ENCODE measurements around the gene ZNF740.
A peak's percentile ranks its signal among the peaks of the same experiment; 100 is the strongest.

ZNF740 gene

DNA sequence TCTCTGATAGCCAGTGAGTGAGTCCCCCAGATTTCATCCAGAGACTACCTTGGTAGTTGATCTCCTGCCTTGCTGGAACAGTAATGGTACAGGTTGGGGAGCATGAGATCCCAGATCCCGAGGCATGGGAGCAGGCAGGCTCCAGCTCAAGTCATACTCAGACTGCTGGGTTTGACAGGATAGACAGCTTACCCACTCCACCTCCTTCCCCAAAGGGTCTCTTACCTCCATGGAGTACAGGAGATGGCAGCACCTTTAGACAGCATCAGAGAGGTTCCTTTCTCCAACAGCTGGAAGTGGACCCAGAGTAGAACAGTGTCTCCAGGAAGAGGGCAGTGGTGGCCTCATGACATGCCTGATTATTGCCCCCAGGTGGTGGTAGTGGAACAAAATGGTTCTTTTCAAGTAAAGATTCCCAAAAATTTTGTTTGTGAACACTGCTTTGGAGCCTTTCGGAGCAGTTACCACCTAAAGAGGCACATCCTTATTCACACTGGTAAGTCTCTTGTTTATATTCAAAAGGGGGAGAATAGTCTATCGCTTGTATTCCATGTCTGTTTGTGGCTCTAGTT is 5.1 kb downstream of the ZNF740 start:
- TF ChIP-seq GLIS3 (CRISPR knock-in tag; IDR thresholded peaks at IDR 0.05) (no peak), OSR1 (CRISPR knock-in tag; IDR thresholded peaks at IDR 0.05) (no peak), ZNF8 (CRISPR knock-in tag; IDR thresholded peaks at IDR 0.05) (no peak), TCF4 (CRISPR knock-in tag; IDR thresholded peaks at IDR 0.05; ENCODE audit: borderline replicate concordance) (no peak), CREB5 (CRISPR knock-in tag; IDR thresholded peaks at IDR 0.05; ENCODE audit: low read depth) (no peak), ARNTL (CRISPR knock-in tag; IDR thresholded peaks at IDR 0.05; ENCODE audit: borderline replicate concordance, low read depth) (no peak), ISL1 (CRISPR knock-in tag; IDR thresholded peaks at IDR 0.05) (no peak), ZFP3 (CRISPR knock-in tag; IDR thresholded peaks at IDR 0.05) (no peak), ZC3H10 (CRISPR knock-in tag; IDR thresholded peaks at IDR 0.05) (no peak), ZNF70 (CRISPR knock-in tag; IDR thresholded peaks at IDR 0.05) (no peak)
- ATAC-seq, result no peak

DNA sequence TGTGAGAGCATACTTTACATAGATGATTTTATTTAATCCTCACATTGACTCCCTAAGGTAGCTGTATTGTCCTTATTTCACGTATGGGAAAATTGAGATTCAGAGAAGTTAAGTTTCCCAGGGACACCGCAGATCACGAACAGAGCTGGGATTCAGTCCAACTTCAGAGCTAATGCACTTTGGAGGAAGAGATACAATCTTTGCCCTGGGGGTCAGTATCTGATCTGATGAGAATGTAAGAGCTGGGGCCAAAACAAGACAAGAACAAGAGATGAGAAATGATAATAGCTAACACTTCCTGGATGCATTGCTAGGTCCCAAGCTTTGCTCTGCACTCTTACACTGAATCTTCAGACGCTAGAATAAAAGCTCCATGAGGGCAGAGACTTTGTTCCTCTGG is 6.2 kb downstream of the ZNF740 start:
- TF ChIP-seq ISL1 (CRISPR knock-in tag; IDR thresholded peaks at IDR 0.05) (peak; percentile 50; the same call in 1 of the 2 replicates), TCF4 (CRISPR knock-in tag; IDR thresholded peaks at IDR 0.05; ENCODE audit: borderline replicate concordance) (no peak; the same call in 1 of the 2 replicates)
- no peak for ATAC-seq

DNA sequence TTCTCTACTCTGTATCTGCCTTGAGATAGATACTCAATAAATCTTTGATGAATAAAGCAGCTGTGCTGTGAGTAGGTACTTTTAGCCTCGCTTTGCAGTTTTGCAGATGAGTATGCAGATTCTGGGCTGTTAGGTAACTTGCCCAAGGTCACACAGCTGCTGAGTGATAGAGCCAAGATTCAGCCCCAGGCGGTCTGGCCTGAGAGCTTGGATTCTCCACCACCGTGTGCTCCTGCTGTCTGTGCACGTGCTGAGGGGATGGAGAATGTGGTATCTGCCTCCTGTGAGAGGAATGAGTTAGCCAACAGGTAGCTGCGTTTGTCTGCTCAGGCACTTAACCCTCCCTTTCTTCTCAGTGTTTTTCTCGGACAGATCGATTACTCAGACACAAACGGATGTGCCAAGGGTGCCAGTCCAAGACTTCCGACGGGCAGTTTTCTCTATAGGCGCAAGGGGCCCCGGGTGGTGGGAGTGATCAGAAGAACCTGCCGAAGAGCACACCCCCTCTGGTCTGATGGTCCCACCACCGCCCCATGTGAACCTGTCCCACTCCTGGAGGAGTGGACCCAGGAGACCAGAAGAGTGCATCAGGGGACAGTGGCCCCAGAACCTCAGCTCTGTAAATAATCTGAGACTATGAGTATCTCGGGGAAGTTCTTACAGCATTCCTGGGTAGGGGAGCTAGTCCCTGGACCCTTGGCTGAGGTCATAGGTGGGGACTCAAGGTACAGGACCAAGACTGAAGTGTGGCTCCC is 6.8 kb downstream of the ZNF740 start:
- no peak for ATAC-seq
- TF ChIP-seq ZNF8 (CRISPR knock-in tag; IDR thresholded peaks at IDR 0.05) (no peak), PPARA (CRISPR knock-in tag; IDR thresholded peaks at IDR 0.05; ENCODE audit: borderline replicate concordance) (no peak), OSR1 (CRISPR knock-in tag; IDR thresholded peaks at IDR 0.05) (no peak), RARB (CRISPR knock-in tag; IDR thresholded peaks at IDR 0.05) (no peak), TSHZ2 (CRISPR knock-in tag; IDR thresholded peaks at IDR 0.05) (no peak), CSDC2 (CRISPR knock-in tag; IDR thresholded peaks at IDR 0.05) (no peak), ZFP3 (CRISPR knock-in tag; IDR thresholded peaks at IDR 0.05) (no peak), CREB5 (CRISPR knock-in tag; IDR thresholded peaks at IDR 0.05; ENCODE audit: low read depth) (no peak), ARNTL (CRISPR knock-in tag; IDR thresholded peaks at IDR 0.05; ENCODE audit: borderline replicate concordance, low read depth) (no peak)
- TF ChIP-seq, protein P1, sequence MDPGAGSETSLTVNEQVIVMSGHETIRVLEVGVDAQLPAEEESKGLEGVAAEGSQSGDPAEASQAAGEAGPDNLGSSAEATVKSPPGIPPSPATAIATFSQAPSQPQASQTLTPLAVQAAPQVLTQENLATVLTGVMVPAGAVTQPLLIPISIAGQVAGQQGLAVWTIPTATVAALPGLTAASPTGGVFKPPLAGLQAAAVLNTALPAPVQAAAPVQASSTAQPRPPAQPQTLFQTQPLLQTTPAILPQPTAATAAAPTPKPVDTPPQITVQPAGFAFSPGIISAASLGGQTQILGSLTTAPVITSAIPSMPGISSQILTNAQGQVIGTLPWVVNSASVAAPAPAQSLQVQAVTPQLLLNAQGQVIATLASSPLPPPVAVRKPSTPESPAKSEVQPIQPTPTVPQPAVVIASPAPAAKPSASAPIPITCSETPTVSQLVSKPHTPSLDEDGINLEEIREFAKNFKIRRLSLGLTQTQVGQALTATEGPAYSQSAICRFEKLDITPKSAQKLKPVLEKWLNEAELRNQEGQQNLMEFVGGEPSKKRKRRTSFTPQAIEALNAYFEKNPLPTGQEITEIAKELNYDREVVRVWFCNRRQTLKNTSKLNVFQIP (CRISPR knock-in tag; IDR thresholded peaks at IDR 0.05; ENCODE audit: borderline replicate concordance, low read depth), result no peak

- TF ChIP-seq CSDC2 (CRISPR knock-in tag; IDR thresholded peaks at IDR 0.05), result no peak
- TF ChIP-seq TSHZ2 (CRISPR knock-in tag; IDR thresholded peaks at IDR 0.05), result no peak
- TF ChIP-seq ZFP3 (CRISPR knock-in tag; IDR thresholded peaks at IDR 0.05), result no peak
- no peak for TF ChIP-seq SNAI2 (CRISPR knock-in tag; IDR thresholded peaks at IDR 0.05)
- TF ChIP-seq ISL1 (CRISPR knock-in tag; IDR thresholded peaks at IDR 0.05), result no peak
- TF ChIP-seq, protein P2, sequence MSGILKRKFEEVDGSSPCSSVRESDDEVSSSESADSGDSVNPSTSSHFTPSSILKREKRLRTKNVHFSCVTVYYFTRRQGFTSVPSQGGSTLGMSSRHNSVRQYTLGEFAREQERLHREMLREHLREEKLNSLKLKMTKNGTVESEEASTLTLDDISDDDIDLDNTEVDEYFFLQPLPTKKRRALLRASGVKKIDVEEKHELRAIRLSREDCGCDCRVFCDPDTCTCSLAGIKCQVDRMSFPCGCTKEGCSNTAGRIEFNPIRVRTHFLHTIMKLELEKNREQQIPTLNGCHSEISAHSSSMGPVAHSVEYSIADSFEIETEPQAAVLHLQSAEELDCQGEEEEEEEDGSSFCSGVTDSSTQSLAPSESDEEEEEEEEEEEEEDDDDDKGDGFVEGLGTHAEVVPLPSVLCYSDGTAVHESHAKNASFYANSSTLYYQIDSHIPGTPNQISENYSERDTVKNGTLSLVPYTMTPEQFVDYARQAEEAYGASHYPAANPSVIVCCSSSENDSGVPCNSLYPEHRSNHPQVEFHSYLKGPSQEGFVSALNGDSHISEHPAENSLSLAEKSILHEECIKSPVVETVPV (CRISPR knock-in tag; IDR thresholded peaks at IDR 0.05), result no peak
Observed at GRCh38 chr12:53190108-53190729, 9.7 kb downstream of the ZNF740 start.

More at GRCh38 chr12:53190108-53190729, 9.7 kb downstream of the ZNF740 start:
- ATAC-seq, result peak; percentile 80
